ENCODE data around the gene COMMD1.
A peak's percentile ranks its signal among the peaks of the same experiment; 100 is the strongest.
"Not testable (repeated sequence)": the region's sequence is repeated elsewhere in the genome, so short reads cannot be mapped to it uniquely, and the experiment has no call there.

Gene COMMD1

GRCh38 chr2:61966087-61966727 is 60.7 kb downstream of the COMMD1 start:
- DNase-seq: no peak

DNA sequence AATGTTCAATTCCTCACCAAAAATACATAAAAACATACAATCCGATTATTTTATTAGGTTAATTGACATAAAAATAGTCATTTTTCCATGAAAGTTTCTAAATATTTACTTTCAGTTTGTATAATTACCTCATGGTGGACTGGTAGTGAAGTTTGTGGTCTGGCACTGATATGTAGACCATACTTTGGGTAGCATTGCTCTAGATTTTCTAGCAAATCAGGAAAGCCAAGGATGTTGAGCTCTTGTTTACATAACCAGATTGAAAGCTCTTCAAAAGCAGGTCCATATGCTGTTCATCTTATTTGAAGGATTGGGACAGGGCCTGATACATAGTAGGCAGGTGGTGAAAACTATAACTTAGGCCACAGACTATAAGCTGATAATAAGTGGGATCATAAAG is 61.8 kb downstream of the COMMD1 start:
- DNase-seq: no peak

DNA sequence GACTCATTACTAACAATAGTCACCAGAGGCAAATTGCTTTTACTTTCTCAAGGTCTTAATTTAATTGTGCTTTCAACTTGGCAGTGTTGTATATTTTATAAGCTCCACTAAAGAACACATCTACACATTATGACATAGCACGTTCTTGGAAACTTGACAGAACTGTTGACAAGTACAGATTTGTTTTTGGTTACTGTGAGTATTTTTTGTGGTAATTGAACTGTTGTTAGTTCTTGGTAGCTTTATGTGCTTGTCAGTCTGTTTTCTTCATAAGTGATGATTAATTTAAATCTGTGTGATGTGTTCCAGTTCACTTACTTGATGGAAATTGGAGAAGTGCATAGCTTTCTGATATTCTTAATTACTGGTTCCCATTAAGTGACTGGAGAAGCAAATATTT is 63.9 kb downstream of the COMMD1 start:
- DNase-seq: no peak

DNA sequence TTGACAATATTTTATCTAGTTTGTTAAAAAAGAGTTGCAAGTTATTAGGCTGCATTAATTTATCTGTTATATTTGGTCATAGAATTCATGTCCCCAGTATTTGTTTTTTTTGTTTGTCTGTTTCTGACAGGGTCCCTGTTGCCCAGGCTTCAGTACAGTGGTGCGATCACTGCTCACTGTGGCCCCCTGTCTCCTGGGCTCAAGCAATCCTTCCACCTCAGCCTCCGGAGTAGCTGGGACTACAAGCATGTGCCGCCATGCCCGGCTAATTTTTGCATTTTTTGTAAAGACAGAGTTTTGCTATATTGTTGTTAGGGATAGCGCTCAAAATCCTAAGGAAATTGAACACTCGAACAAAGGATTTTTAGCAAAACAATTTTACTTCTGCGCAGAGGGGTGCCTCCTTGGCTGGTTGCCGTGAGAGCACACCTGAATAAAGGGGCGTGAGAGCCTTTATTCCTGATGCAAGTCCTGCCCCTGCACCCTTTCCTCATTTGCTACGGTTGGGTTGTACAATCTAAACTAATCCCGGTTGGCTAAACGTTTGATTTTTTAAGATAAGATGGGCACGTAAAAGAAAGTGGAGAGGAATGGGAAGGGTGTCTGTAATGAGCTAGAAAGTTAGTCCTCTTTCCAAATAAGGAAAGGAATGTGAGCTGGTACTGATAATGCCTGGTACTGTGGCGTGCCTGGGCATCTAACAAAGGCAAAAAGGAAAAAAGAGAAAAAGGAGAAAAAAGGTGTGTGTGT is 65.5 kb downstream of the COMMD1 start:
- DNase-seq: no peak

GRCh38 chr2:61978522-61978921 is 73.0 kb downstream of the COMMD1 start:
- peak; percentile 93 for DNase-seq

DNA sequence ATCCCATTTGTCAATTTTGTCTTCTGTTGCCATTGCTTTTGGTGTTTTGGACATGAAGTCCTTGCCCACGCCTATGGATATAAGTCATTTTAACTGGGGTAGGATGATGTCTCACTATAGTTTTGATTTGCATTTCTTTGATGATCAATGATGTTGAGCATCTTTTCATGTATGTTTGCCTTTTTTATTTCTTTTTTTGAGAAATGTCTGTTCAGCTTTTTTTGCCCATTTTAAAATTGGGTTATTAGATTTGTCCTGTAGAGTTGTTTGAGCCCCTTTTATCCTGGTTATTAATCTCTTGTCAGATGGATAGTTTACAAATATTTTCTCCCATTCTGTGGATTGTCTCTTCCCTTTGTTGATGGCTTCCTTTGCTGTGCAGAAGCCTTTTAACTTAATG is 75.3 kb downstream of the COMMD1 start:
- no peak for DNase-seq

DNA sequence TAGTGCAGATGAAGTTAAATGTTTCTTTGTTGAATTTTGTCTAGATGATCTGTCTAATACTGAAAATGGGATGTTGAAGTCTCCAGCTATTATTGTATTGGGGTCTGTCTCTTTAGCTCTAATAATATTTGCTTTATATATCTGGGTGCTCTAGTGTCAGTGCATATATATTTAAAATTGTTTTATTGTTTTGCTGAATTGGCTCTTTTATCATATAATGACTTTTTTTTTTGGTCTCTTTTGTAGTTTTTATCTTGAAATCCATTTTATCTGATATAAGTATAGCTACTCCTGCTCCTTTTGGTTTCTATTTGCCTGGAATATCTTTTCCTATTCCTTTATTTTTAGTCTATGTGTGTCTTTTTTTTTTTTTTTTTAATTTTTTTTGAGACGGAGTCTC is 79.2 kb downstream of the COMMD1 start:
- no peak for DNase-seq

DNA sequence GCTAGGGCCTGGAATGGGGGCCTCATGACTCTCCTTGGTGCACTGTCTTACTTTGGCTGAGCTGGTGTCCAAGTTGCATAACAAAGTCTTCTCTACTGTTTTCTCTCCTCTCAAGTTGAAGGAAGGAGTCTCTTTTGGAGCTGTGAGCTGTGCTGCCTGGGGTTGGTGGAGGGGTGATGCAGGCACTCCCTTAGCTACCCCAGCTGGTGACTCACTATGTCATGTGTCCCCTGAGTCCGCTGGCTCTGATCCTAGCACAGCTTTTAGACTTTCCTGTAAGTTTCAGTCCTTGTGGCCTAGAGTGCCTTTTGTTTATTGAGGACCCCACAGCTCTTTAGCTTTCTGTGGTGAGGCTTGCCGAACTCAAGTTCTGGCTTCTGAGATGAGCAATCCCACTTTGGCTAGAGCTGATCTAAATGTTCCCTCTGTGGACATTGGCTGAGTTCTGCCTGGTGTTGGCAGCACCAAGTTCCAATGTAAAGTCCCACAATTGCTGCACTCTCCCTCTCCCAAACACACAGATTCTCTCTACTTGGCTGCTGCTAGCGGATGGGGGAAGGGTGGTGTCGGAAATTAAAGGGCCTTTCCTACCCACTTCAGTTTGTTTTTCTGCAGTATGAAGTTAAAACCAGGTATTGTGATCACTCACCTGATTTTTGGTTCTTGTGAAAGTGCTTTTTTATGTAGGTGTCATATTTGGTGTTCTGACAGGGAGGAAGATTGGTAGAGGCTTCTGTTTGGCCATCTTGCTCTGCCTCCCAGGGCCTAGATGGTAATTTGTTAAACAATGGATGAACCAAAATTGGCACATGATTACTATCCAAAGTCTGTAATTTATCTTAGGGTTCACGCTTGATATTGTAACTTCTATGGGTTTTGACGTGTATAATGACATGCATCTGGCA is 83.2 kb downstream of the COMMD1 start:
- peak; percentile 87 for DNase-seq

GRCh38 chr2:61993422-61994024 is 88.0 kb downstream of the COMMD1 start:
- DNase-seq: peak; percentile 59

- no peak for DNase-seq
Measured at GRCh38 chr2:61994531-61994930, 89.1 kb downstream of the COMMD1 start.

- peak; percentile 40 for DNase-seq
Measured at GRCh38 chr2:61995065-61995464, 89.6 kb downstream of the COMMD1 start.

DNA sequence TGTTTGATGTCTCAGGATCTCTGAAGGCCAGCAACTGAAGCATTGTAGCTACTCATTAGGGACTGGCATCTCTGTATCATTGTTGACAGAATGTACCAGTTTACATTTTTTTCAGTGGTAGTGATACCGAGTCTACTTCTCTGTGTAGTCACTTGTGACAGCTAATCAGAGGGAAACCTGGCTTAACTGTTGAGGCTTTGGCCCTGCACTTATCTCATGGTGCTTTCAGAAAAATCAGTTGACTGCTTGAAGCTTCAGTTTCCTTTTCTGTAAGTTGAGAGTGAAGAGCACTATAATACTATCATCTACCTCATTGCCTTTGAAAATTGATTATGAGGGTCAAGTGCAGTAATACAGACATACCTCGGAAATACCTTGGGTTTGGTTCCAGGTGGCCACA is 90.0 kb downstream of the COMMD1 start:
- no peak for DNase-seq

GRCh38 chr2:61998426-61998825 is 93.0 kb downstream of the COMMD1 start:
- DNase-seq: no peak

GRCh38 chr2:62000538-62000937 is 95.1 kb downstream of the COMMD1 start:
- DNase-seq: no peak

DNA sequence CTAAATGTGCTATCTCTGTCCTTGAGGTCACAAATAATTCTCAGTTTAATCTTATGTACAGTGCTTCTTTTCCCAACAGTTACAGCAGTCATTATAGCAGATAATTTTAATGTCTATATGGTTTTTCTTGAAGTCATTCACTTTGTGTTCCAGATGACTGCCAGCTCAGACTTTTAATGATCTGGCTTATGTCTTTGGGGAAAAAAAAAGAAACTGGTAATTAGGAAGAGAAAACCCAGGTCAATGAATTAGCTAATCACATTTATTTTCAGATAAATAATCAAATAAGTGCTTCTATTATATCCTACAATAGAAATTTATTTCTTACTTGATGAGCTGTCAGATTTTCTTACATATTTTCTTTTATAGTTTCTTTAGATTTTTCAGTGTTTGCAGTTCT is 96.0 kb downstream of the COMMD1 start:
- no peak for DNase-seq

- DNase-seq: not testable (repeated sequence)
Measured at GRCh38 chr2:62004428-62004827, 99.0 kb downstream of the COMMD1 start.

DNA sequence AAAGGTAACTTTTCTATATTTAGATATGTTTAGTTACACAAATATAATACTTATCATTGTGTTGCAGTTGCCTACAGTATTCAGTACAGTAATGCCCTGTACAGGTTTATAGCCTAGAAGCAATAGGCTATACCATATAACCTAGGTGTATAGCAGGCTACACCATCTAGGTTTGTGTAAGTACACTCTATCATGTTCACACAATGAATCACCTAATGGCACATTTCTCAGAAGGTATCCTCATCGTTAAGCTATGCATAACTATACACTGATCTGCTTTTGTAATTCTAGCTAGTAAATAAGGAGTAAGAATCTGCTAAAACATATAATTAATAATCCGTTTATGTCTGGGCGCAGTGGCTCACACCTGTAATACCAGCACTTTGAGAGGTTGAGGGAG is 102.1 kb downstream of the COMMD1 start:
- DNase-seq: no peak

DNA sequence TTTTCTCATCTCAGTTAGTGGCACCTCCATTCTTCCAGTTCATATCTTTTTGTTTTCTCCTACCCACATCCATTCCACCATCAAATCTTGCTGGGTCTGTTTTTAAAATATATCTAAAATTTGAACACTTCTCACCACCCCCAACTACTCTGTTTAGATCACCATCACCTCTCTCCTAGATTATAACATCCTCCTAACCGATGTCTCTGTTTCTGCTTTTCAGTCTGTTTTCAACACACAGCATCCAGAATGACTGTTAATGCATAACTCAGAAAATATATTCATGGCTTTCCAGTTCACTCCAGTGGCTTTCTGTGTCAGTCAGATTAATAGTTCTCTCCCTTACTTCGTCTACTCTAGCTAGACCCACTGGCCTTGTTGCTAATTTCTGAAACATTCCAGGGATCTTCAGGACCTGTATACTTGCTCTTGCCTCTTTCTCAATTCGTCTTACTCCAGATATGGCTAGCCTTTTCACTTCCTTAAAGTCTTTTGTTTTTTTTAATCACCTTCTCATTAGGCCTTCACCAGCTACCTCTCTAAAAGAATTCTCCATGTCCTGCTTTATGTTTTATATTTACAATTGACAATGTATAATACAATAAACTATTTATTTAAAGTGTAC is 105.3 kb downstream of the COMMD1 start:
- peak; percentile 49 for DNase-seq

- DNase-seq: no peak
Measured at GRCh38 chr2:62013641-62014040, 108.2 kb downstream of the COMMD1 start.

- DNase-seq: peak; percentile 34
Measured at GRCh38 chr2:62014102-62014501, 108.6 kb downstream of the COMMD1 start.

DNA sequence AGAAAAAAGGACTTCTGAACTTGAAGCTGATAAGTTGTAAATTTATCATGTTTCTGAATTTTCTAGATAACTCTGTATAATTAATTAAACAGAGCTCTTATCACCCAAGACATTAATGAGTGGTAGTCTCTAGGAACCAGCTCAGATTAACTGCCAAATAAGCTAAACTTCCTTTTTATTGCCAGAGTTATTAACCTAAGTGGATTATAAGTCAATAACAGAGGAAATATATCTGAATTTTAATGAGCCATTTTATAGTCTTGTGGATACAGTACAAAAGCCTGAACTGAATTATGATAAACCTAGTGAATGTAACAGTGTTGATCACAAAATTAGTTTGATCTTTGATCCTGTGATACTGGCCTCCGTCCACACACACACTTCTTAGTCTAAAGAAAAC is 111.5 kb downstream of the COMMD1 start:
- DNase-seq: no peak

DNA sequence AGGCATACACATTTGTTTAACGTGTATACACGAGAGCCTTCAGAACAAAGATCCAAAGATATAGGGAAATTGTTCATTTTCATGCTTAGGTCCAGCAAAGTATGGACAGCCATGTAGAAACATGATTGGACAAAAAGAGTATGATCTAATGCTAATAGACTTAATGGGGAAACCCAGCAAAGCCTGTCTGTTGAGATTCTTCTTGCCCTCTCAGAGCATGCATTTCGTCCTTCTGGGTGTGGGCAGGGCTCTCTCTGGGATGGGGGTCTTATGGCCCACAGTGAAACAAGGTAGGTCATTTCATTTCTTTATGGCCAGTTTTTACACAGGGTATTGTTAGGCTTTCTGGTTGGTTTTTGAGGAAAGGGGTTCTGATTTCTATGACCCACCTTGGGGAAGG is 124.4 kb downstream of the COMMD1 start:
- no peak for DNase-seq

GRCh38 chr2:62030902-62031301 is 125.4 kb downstream of the COMMD1 start:
- DNase-seq: no peak

Data from MV-4-11 (cell line).